OCI-LY3 (cell line): ENCODE measurements around the gene ISY1.
A peak's percentile ranks its signal among the peaks of the same experiment; 100 is the strongest.

Source experiments
- H2AFZ ChIP-seq: fragments of 200-600, 300-600 bp; shearing (Covaris generic); 2 replicates; pipeline ENCODE4 v1.6.0; 2014; ENCODE audit warnings: antibody characterized with exemption, low read depth, low read length
- H3K27ac ChIP-seq: fragments of 200-600, 300-600 bp; sonication (generic); 2 replicates; pipeline ENCODE4 v1.5.1; 2014; ENCODE audit warnings: mild to moderate bottlenecking, low read length, moderate library complexity, mixed read lengths
- H3K27me3 ChIP-seq: fragments of 200-600, 300-600 bp; sonication (generic); 2 replicates; pipeline ENCODE4 v1.6.1; 2014; ENCODE audit warnings: low read depth, low read length, mixed read lengths
- H3K36me3 ChIP-seq: fragments of 200-600, 300-600 bp; sonication (generic); replicated peaks from 2 replicates; pipeline ENCODE3; 2014; ENCODE audit warnings: low read depth, low read length, mixed read lengths
- H3K4me1 ChIP-seq: fragments of 300-600, 200-600 bp; sonication (generic); 2 replicates; pipeline ENCODE4 v1.6.1; 2014; ENCODE audit warnings: low read length, mixed read lengths
- H3K4me2 ChIP-seq: fragments of 200-600, 300-600 bp; sonication (generic); 2 replicates; pipeline ENCODE4 v1.6.1; 2014; ENCODE audit warnings: low read length, mixed read lengths
- H3K4me3 ChIP-seq: fragments of 300-600, 200-600 bp; sonication (generic); 2 replicates; pipeline ENCODE4 v1.5.1; 2014; ENCODE audit warnings: antibody characterized with exemption, mild to moderate bottlenecking, low read length, moderate library complexity
- H3K79me2 ChIP-seq: fragments of 300-600, 200-600 bp; shearing (Covaris generic); 2 replicates; pipeline ENCODE4 v1.6.1; 2014; ENCODE audit warnings: mild to moderate bottlenecking, low read length, mixed read lengths
- H3K9ac ChIP-seq: fragments of 300-600, 200-600 bp; shearing (Covaris generic); 2 replicates; pipeline ENCODE4 v1.6.0; 2014; ENCODE audit warnings: mild to moderate bottlenecking, low read length, moderate library complexity
- H3K9me3 ChIP-seq: fragments of 200-600, 300-600 bp; shearing (Covaris generic); 2 replicates; pipeline ENCODE4 v1.6.1; 2014; ENCODE audit warnings: low read length, mixed read lengths; ENCODE audit not compliant: insufficient read depth
- H4K20me1 ChIP-seq: fragments of 200-600, 300-600 bp; sonication (generic); 2 replicates; pipeline ENCODE4 v1.6.1; 2016; ENCODE audit warnings: low read length, mixed read lengths; ENCODE audit not compliant: insufficient read depth
- CTCF ChIP-seq: fragments of 200-600, 300-600 bp; sonication (generic); IDR thresholded peaks from 2 replicates; pipeline ENCODE4 v1.5.1; 2014; ENCODE audit warnings: antibody characterized with exemption, low read length, low read depth
- EZH2phosphoT487 ChIP-seq: fragments of 200-600 bp; shearing (Covaris generic); IDR thresholded peaks from 2 replicates; pipeline ENCODE4 v1.6.1; 2018; ENCODE audit warnings: antibody characterized with exemption, mixed run types, low read depth

The ISY1 gene

GRCh38 chr3:129120254-129121004 lies 40.4 kb downstream of the ISY1 start:
- Histone ChIP-seq H4K20me1 (peaks cover 14% of the 10 kb centered on the region), H3K79me2 (peaks cover 33% of the 10 kb centered on the region), H3K27me3 (no peaks in the 10 kb centered on the region), H3K9ac (peak overlapping the region; percentile 95), H3K4me3 (peak overlapping the region; percentile 93), H3K4me2 (peak overlapping the region; percentile 99), H3K27ac (peak overlapping the region; percentile 82), H3K36me3 (peaks cover 26% of the 10 kb centered on the region), H3K4me1 (peaks cover 38% of the 10 kb centered on the region), H3K9me3 (no peaks in the 10 kb centered on the region), H2AFZ (no peak overlapping the region; the same call in 1 of the 2 replicates)
- TF ChIP-seq CTCF, result no peak
- TF ChIP-seq EZH2phosphoT487, result no peak

- Histone ChIP-seq H3K9me3 (no peaks in the 10 kb centered on the region), H3K36me3 (peaks cover 26% of the 10 kb centered on the region), H2AFZ (no peak overlapping the region), H3K9ac (peak overlapping the region; percentile 95), H3K4me3 (peak overlapping the region; percentile 93), H3K79me2 (peaks cover 33% of the 10 kb centered on the region), H3K27me3 (no peaks in the 10 kb centered on the region), H3K27ac (peak overlapping the region; percentile 82), H3K4me2 (peak overlapping the region; percentile 99), H4K20me1 (peaks cover 14% of the 10 kb centered on the region), H3K4me1 (peaks cover 38% of the 10 kb centered on the region)
- TF ChIP-seq EZH2phosphoT487, result no peak
- TF ChIP-seq CTCF, result no peak
Measured at GRCh38 chr3:129119365-129120100, 41.3 kb downstream of the ISY1 start.

- peaks cover 38% of the 10 kb centered on the region for H3K4me1 ChIP-seq
- TF ChIP-seq CTCF, result no peak
- no peak for TF ChIP-seq EZH2phosphoT487
- H3K36me3 ChIP-seq, result peaks cover 28% of the 10 kb centered on the region
- H3K27me3 ChIP-seq, result no peaks in the 10 kb centered on the region
- H3K4me3 ChIP-seq, result no peak overlapping the region
- no peak overlapping the region for H3K27ac ChIP-seq
- peak overlapping the region; percentile 99; the same call in 1 of the 2 replicates for H3K4me2 ChIP-seq
- H3K79me2 ChIP-seq, result peaks cover 33% of the 10 kb centered on the region
- H3K9ac ChIP-seq, result no peak overlapping the region
- H4K20me1 ChIP-seq, result peaks cover 14% of the 10 kb centered on the region
- no peak overlapping the region for H2AFZ ChIP-seq
- H3K9me3 ChIP-seq, result no peaks in the 10 kb centered on the region
Measured at GRCh38 chr3:129118745-129119144, 42.1 kb downstream of the ISY1 start.

GRCh38 chr3:129117134-129117533 lies 43.7 kb downstream of the ISY1 start:
- H3K36me3 ChIP-seq, result peaks cover 28% of the 10 kb centered on the region
- no peak overlapping the region for H3K4me3 ChIP-seq
- H2AFZ ChIP-seq, result no peak overlapping the region
- H3K9me3 ChIP-seq, result no peaks in the 10 kb centered on the region
- peaks cover 33% of the 10 kb centered on the region for H3K79me2 ChIP-seq
- H3K27ac ChIP-seq, result no peak overlapping the region
- TF ChIP-seq EZH2phosphoT487 (no peak), CTCF (no peak)
- H3K9ac ChIP-seq, result no peak overlapping the region
- no peak overlapping the region for H3K4me2 ChIP-seq
- peaks cover 29% of the 10 kb centered on the region for H3K4me1 ChIP-seq
- H3K27me3 ChIP-seq, result no peaks in the 10 kb centered on the region
- peaks cover 14% of the 10 kb centered on the region for H4K20me1 ChIP-seq
